KOPT-K1 (cell line): Measurements from ENCODE around the gene EVC.
"Not testable (repeated sequence)": the region's sequence is repeated elsewhere in the genome, so short reads cannot be mapped to it uniquely, and the experiment has no call there.

Experiments
- H3K27ac ChIP-seq: fragments of 200-600 bp; sonication (generic); 2 replicates; pipeline ENCODE4 v1.5.1; 2016; ENCODE audit warnings: antibody characterized with exemption, mild to moderate bottlenecking, low read depth, low read length; ENCODE audit not compliant: poor library complexity, severe bottlenecking
- H3K36me3 ChIP-seq: fragments of 200-600 bp; sonication (generic); 2 replicates; pipeline ENCODE4 v1.5.1; 2017; ENCODE audit warnings: antibody characterized with exemption, mild to moderate bottlenecking, low read length, moderate library complexity; ENCODE audit not compliant: insufficient read depth
- H3K9me3 ChIP-seq: fragments of 200-600 bp; sonication (generic); 2 replicates; pipeline ENCODE4 v1.5.1; 2017; ENCODE audit warnings: antibody characterized with exemption, low read length, mild to moderate bottlenecking; ENCODE audit not compliant: insufficient read depth, poor library complexity, severe bottlenecking

The EVC gene

DNA sequence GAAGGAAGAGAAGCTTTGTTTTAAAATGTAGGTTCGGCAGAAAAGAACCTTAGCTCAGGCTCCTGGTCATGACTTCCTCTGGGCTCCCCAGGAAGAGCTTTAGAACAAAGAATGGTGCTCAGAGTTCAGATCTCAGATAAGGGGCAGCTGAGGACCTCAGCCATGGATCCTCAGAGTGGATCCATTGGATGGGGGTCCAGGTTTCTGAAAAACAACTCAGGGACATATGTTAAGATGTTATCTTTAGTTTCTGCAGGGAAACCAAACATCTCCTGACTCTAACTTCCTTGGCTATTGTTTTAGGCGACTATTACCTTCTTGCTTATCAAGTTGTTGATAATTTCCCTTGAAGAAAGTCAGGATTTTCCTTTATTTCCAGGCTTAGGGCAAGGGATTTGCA lies 5.4 kb downstream of the EVC start:
- H3K36me3 ChIP-seq: no peaks in the 10 kb centered on the region
- H3K27ac ChIP-seq: no peak overlapping the region
- H3K9me3 ChIP-seq: peaks cover 7% of the 10 kb centered on the region

DNA sequence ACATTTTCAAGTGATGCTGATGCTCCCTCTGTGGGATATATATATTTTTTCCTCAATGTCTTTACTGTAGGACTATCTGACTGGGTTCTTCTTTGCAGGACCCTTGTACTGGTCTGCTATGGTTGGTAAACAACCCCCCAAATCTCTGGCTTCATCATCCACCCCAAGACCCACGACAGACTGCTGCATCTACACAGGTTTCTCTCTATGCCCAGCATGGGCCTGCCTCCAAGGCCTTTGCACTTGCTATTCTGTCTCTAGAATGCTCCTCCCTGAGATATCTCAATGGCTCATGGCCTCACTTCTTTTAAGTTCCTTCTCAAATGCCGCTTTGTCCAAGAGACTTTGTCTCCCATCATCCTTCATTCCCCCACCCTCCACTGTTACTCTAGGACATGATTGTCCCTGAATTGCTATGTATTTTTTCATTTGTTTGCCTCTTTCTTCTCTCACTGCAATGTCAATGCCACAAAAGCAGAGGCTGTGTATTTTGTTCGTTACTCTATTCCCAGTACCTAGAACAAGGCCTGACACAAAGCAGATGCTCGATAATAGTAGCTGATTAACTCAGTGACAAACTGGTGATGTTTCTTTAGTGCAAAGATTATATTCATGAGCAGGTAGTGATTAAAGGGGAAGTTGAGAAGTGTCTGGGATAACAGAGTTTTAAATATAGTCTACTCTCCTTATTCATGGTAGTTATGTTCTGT lies 6.6 kb downstream of the EVC start:
- Histone ChIP-seq H3K9me3 (peaks cover 7% of the 10 kb centered on the region), H3K27ac (no peak overlapping the region), H3K36me3 (no peaks in the 10 kb centered on the region)

DNA sequence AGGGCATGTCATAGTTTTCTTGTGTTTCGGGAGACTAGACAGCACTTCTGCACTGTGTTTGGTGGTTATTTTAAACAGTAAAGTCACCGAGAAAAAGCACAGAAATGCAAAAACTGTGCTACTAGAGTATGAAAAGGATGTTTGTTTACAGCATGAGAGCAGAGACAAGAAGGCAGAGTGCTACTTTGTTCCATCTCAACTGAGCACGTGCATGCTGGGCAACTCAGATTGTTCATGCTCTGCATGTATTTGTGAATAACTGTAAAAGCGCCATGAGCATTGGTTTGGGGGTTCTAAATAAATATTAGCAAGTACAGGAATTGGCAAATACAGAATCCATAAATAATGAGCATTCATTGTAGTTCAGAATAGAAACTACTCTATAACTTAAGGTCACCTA lies 7.4 kb downstream of the EVC start:
- Histone ChIP-seq H3K9me3 (peaks cover 7% of the 10 kb centered on the region), H3K27ac (no peak overlapping the region), H3K36me3 (no peaks in the 10 kb centered on the region)

DNA sequence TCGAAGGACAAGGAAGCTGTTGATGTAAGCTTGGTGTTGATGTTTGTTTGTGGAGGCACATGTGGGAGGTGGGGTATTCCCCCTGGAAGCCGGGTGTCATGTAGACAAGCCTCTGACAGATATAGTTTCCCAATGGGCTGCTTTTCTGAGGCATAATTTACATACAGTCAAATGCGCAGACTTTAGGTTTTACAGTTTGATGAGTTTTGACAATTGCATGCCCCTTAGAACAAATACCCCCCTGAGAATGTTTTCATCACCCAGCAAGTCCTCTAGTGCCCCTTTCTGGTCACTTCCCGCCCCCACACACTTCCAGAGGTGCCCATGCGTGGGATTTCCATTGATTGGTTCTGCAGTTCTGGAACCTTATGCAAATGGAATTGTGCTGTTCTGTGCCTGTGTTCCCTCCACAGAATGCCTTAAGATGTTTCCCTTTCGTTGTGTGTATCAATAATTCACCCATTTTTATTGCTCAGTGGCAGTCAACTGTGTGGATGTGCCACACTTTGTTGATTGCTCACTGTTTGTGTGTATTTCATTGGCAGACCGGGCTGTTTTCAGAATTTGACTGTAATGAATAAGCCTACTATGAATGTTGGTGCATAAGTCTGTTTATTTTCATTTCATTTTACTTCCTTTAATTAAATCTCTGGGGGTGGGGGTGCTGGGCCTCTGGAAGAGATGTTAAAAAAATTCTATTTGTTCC lies 8.5 kb downstream of the EVC start:
- Histone ChIP-seq H3K36me3 (no peaks in the 10 kb centered on the region), H3K27ac (no peak overlapping the region), H3K9me3 (peaks cover 7% of the 10 kb centered on the region)

DNA sequence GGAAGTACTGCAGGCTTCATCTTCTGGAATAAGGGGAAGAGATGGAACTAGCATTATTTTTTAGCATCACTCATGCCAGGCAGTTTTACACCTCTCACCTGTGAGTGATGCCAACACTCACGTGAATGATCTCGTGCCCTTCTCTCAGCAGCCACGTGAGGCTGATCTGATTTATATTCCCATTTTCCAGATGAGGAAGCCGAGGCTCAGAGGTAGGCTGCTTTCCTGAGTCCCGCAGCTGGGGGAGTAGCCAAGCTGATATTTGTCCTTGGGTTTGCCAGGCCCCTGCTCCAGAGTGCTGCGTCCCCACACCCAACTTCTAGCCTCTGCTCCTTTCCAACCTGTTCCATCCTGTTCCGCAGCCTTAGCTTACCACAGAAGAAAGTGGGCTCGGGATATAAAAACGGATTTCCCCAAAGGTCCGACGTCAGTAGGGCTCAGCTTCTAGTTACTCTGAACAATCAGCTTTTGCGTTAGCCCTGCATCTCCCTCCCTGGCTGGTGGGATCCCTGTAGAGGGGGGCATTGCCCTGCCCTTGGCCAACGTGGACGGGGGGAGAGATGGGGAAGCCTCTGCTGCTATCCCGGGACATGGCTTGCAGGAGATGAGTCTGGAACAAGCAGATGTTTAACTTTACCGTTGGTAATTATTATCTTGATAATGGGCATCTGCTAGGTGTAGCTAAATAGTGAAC lies 9.3 kb downstream of the EVC start:
- Histone ChIP-seq H3K36me3 (no peaks in the 10 kb centered on the region), H3K27ac (no peak overlapping the region), H3K9me3 (peaks cover 2% of the 10 kb centered on the region)

DNA sequence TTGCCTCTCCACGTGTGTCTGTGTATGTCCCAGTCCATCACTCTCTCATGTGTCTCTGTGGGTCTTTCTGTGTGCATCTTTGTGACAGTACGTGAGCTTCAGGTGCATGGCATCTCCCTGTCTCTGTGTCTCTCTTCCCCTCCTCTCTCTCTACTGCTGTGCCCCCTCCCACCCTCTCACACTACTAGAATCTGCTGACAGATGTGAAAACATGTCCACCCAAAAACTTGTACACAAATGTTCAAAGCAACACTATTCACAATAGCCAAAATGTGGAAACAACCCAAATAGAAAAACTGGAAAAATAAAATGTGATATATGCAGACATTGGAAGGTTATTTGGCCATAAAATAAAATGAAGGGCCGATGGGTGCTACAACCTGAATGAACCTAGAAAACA lies 10.0 kb downstream of the EVC start:
- H3K27ac ChIP-seq: no peak overlapping the region
- H3K36me3 ChIP-seq: no peaks in the 10 kb centered on the region

DNA sequence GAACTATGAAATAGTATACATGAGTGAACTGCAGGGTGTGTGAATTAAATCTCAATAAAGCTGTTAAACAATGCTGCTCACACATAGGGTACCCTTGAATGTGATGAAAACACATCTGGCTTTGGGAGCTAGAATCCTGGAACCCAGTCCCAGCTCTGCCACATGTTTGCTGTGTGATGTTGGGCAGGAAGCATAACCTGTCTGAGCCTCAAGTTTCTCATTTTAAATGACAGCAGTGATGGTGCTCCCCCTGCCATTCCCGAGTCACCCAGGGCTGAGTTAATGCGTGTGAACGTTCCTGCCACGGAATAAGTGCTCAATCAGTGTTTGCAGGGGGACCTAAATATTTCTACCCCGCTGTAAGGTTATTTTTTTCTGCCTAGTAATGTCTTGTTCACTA lies 10.9 kb downstream of the EVC start:
- Histone ChIP-seq H3K27ac (no peak overlapping the region), H3K36me3 (no peaks in the 10 kb centered on the region), H3K9me3 (no peaks in the 10 kb centered on the region)

More for the DNA sequence above, 10.0 kb downstream of the EVC start:
- H3K9me3 ChIP-seq: no peaks in the 10 kb centered on the region

DNA sequence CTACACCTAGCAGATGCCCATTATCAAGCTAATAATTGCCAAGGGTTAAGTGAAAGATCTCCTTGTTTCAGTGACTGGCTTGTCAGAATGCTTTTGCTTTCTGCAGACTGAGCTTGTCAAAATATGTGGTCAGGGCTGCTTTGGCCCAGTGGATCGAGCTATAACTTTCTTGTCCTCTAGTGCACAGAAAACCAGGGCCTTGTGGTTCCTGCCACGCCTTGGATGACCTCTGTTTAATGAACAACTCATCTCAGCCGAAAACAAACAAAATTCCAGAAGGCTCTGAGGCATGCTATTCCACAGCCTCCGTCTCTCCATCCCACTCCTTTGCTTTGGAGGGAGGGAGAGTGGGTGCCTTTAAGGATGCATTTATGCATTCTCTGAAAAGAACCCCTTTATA lies 11.3 kb downstream of the EVC start:
- no peak overlapping the region for H3K27ac ChIP-seq
- H3K9me3 ChIP-seq: no peaks in the 10 kb centered on the region
- no peaks in the 10 kb centered on the region for H3K36me3 ChIP-seq

DNA sequence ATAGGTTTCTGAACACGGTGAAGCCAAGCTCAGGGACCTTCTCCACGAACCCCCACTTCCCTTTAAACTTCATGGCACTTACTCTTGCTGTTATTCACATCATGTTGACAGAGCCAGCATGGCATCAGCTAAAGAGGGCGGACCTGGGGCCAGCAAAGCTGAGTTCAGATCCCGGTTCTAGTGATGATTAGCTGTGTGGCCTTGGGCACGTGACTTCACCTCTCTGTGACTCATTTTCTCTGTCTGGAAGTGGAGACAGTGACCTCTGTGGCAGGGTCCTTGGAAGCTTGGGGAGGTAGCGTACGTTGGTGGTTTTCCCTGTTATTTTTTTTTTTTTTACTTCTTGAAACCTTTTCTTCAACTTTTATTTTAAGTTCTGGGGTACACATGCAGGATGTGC lies 13.4 kb downstream of the EVC start:
- no peaks in the 10 kb centered on the region for H3K9me3 ChIP-seq
- H3K27ac ChIP-seq: no peak overlapping the region
- H3K36me3 ChIP-seq: no peaks in the 10 kb centered on the region

DNA sequence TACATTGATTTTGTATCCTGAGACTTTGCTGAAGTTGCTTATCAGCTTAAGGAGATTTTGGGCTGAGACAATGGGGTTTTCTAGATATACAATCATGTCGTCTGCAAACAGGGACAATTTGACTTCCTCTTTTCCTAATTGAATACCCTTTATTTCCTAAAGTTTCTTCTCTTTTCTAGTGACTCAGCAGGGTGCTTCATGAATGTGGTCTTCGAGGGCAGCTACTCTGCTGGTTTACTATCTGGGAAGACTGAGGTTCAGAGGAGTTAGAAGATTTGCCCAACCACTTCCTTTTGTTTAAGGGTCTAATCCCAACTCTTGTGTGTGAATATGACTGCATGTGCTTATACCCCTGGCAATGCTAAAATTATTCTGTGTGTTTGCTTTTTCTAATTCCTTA lies 17.4 kb downstream of the EVC start:
- H3K9me3 ChIP-seq, H3K27ac ChIP-seq, H3K36me3 ChIP-seq: not testable (repeated sequence)

DNA sequence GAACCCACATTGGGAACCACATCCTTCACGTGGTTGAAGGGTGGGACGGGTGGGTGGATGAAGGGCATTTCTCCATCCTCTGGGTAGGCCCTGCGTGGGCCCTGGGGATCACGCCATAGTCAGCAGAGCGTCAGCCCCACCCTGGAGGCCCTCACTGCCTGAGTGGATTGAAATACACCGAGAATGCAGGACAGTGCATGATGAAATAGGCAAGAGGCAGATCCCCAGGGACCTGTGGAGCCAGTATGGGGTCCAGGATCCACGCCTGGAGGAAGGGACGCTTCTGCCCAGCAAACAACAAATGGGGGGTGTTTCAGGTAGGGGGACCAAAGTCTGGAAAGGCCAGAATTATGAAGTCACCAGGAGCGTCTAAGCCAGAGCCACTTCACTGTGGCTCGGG lies 19.4 kb downstream of the EVC start:
- Histone ChIP-seq H3K36me3 (no peaks in the 10 kb centered on the region), H3K27ac (no peak overlapping the region), H3K9me3 (no peaks in the 10 kb centered on the region)

DNA sequence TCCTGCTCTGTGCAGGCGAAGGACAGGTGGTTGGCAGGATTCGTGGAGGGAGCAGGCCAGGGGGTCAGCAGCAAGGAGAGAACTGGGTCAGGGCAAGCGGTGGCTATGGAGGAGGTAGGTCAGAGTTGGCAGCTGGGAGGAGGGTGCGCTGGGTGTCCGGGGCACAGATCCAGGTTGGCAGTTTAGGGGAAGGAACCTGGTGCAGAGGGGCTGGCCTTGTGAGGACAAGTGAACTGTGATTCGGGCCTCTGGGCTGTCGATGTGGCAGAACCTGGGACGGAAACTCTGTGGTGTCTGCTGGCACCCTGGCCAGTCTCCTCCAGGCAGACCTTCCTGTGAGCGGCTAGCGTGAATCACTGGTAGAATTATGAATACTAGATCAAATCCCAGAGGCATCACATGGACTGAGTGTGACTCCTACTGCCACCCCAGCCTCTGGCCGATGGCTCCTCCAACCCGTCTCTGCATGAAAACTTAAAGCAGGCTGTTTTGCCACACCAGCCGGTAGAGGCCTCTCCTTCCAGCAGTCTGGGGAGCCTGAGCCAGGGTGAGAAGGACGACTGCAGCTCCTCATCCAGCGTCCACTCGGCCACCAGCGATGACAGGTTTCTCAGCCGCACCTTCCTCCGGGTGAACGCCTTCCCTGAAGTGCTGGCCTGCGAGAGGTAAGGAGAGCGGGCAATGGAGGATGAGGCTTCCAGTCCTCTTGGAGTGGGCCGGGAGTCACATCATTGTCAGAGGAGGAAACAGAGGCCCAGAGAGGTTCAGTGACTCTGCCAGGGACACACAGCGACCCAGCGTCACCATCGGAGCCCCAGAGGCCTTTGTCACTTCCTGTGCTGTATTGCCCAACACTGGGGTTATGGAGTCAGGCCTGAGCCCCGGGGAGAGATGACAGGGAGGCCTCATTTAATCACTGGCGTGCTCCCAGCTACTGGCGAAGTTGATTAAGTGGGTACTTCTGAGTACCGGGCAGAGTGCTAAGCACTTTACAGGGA lies 20.3 kb downstream of the EVC start:
- no peaks in the 10 kb centered on the region for H3K36me3 ChIP-seq
- no peak overlapping the region for H3K27ac ChIP-seq

DNA sequence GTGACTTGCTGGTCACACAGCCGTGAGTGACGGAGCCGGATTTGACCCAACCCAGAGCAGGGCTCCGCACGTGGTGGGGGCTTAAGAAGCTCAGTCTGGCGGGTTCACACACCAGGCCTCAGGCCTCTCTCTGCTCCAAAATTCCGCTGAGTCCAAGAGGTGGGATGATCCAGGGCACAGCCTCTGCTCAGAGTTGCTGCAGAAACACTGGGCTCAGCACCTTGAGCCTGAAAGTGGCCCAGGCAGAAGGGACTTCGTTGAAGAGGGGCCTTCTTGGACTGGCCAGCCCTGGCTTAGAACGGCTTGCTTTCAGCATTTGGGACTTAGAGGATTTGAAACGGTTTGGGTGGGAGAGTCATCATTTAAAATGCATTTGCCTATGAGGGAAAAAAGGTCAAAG lies 21.2 kb downstream of the EVC start:
- Histone ChIP-seq H3K9me3 (no peaks in the 10 kb centered on the region), H3K27ac (no peak overlapping the region), H3K36me3 (no peaks in the 10 kb centered on the region)

More for the DNA sequence above, 20.3 kb downstream of the EVC start:
- H3K9me3 ChIP-seq: no peaks in the 10 kb centered on the region

DNA sequence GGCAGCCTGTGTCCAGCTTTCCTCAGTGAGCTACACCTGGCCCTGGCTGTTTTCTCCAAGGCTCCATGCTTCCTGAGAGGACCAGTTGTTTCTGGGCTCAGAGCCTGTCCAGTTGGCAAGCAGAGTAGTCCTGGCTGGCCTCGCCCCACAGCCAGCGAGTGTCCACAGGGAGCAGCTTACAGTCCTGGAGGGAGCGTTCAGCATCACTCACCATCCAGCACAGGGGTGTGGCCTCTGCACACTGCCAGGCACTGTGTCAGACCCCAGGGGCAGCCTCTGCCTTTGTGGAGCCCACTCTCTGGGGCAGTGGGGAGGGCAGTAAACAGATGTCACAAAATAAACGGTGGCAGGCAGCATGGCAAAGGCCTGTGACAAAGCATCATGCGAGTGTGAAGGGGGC lies 23.9 kb downstream of the EVC start:
- no peaks in the 10 kb centered on the region for H3K9me3 ChIP-seq
- H3K27ac ChIP-seq: no peak overlapping the region
- no peaks in the 10 kb centered on the region for H3K36me3 ChIP-seq

DNA sequence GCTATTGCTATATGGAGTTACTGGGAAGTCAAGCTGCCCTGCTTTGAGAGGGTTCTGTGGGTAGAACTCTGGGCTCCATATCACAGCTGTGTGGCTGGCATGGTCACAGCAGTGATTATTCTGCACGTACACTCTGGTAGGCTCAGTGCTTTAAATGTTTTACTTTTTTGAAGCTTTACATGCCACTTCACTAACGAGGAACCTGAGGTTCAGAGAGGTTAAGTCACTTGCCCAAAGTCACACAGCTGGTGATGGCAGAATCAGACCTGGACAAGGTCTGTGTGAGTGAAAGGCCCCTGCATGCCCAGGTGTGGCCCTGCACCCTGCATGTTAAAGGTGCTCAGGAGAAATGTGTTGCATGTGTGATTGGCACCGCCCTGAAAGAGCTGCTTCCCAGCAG lies 24.5 kb downstream of the EVC start:
- Histone ChIP-seq H3K9me3 (no peaks in the 10 kb centered on the region), H3K27ac (no peak overlapping the region), H3K36me3 (no peaks in the 10 kb centered on the region)
